ENCODE data around the gene SF3B6.
A peak's percentile ranks its signal among the peaks of the same experiment; 100 is the strongest.

The SF3B6 gene

GRCh38 chr2:24088821-24089359 is 12.8 kb upstream of the SF3B6 start:
- no peak for DNase-seq

- no peak for DNase-seq
Observed at GRCh38 chr2:24087032-24087431, 10.9 kb upstream of the SF3B6 start.

- no peak for DNase-seq
Observed at GRCh38 chr2:24086241-24086640, 10.1 kb upstream of the SF3B6 start.

- DNase-seq: no peak
Observed at GRCh38 chr2:24085200-24085489, 9.0 kb upstream of the SF3B6 start.

- peak; percentile 75 for DNase-seq
Observed at GRCh38 chr2:24084386-24085199, 8.5 kb upstream of the SF3B6 start, which contains the start of gene TP53I3. TP53I3 (minus strand) TSS chr2:24084834; CDS start chr2:24084326, 508 bp downstream.

- peak; percentile 56 for DNase-seq
Observed at GRCh38 chr2:24083567-24084385, 7.7 kb upstream of the SF3B6 start.

GRCh38 chr2:24082787-24083566 is 6.9 kb upstream of the SF3B6 start:
- DNase-seq: no peak

- DNase-seq: no peak
Observed at GRCh38 chr2:24080701-24081100, 4.6 kb upstream of the SF3B6 start.

- DNase-seq: no peak
Observed at GRCh38 chr2:24077879-24078278, 1.8 kb upstream of the SF3B6 start.

- DNase-seq: no peak
Observed at GRCh38 chr2:24077535-24077877, 1.4 kb upstream of the SF3B6 start.

GRCh38 chr2:24076849-24077534 is 866 bp upstream of the SF3B6 start:
- DNase-seq: peak; percentile 64

- DNase-seq: no peak
Observed at GRCh38 chr2:24075259-24075658, 867 bp downstream of the SF3B6 start.

GRCh38 chr2:24073816-24074215 is 2.3 kb downstream of the SF3B6 start:
- no peak for DNase-seq

- no peak for DNase-seq
Observed at GRCh38 chr2:24072259-24072658, 3.9 kb downstream of the SF3B6 start.

- no peak for DNase-seq
Observed at GRCh38 chr2:24065341-24065740, 10.8 kb downstream of the SF3B6 start.

- DNase-seq: no peak
Observed at GRCh38 chr2:24058564-24059271, 17.4 kb downstream of the SF3B6 start.

GRCh38 chr2:24055750-24056149 is 20.4 kb downstream of the SF3B6 start:
- DNase-seq: no peak

- no peak for DNase-seq
Observed at GRCh38 chr2:24054366-24055010, 21.6 kb downstream of the SF3B6 start.

GRCh38 chr2:24052951-24053350 is 23.2 kb downstream of the SF3B6 start:
- DNase-seq: no peak

GRCh38 chr2:24051833-24052232 is 24.3 kb downstream of the SF3B6 start:
- no peak for DNase-seq

Measured in NCI-H2171 (cell line).